ENCODE results near the gene DDB1.
A peak's percentile ranks its signal among the peaks of the same experiment; 100 is the strongest.
"Not testable (repeated sequence)": the region's sequence is repeated elsewhere in the genome, so short reads cannot be mapped to it uniquely, and the experiment has no call there.

DDB1 gene

DNA sequence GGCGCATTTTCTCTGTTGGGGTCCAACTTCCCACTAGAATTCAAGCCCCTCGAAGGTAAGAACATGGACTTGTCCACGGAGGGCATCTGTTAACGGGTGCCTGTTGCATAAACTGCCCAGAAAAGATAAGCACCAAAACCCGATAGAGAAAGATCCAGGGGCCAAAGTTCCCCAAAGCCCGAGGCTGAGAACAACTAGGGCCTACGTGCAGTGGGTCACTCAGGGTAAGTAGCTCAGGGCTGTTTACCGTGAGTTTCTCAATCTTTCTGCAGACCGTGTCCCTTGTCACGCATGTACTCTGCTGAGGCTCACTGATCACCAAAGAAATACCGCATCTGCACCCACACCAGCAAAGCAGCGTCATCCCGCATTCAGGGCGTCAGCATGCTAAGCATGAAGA is 67.5 kb downstream of the DDB1 start:
- no peak for DNase-seq

DNA sequence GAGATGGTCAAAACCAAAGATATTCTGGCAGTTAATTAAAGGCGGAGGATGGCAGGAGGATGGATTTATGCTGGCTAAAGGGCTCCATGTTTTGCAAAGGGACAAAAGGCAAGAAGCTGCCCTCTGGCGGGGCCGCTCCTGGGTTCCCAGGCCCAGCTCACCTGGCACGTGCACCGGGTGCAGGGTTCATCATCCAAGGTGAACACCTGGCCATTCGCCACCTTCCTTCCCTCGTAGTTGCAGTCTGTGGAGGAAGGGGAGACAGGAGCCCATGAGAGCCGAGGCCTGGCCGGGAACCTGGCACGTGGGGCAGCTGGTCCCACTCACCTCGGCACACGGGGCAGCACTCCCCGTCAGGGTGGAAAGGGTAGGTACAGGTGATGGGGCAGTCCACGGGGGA is 68.1 kb downstream of the DDB1 start:
- DNase-seq = no peak

DNA sequence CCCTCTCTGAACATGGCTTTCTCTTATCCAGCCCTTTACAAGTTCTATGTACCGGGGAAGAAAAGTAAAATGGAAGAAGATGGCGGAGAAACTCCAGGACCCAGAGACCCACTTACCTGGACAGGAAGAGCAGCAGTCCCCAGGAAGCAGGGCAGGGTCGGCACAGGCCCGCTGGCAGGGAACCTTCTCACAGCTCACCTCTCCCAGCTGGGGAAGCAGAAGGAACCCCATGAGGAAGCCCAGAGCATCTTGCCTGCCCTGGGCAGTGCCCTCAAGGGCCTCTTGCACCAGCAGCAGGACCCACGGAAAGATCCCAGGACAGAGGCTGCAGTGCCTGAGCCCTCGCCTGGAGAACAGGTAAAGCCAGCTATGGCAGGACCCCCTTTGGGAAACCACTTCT is 68.5 kb downstream of the DDB1 start:
- no peak for DNase-seq

DNA sequence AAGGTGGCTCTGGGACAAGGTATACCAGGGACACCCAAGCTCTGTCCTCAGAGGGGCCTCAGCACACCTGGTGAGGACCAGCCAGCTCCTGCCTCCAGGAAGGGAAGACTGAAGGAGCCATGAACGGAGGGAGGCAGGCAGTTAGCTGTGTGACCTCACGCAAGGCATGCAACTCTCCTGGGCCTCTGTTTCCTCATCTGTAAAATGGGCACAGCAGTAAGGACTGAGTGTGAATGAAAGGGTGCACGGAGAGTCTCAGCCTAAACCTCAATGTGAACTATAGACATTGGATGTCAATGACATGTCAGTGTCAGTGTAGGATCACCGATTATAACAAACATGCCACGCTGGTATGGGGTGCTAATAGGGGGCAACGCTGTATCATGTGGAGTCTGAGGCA is 73.5 kb downstream of the DDB1 start:
- no peak for DNase-seq

DNA sequence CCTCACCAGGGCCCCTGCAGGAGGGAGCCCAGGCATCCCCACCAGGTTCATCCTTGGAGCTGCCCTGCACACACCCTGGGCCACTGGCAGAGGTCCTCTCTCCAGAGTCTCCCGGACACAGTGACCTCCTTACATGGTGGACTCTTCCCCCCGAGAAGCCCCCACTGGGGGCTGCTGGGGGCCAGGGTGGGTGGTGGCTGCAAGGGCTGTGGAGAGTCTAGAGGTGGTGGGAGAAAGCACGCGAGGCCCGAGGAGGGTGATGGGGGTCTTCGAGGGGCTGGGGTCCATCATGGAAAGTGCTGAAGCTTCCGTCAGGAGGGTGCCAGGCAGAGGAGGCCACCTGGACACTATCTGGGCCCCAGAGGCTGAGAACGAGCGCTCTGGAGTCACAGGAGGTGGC is 74.4 kb downstream of the DDB1 start:
- DNase-seq = no peak

DNA sequence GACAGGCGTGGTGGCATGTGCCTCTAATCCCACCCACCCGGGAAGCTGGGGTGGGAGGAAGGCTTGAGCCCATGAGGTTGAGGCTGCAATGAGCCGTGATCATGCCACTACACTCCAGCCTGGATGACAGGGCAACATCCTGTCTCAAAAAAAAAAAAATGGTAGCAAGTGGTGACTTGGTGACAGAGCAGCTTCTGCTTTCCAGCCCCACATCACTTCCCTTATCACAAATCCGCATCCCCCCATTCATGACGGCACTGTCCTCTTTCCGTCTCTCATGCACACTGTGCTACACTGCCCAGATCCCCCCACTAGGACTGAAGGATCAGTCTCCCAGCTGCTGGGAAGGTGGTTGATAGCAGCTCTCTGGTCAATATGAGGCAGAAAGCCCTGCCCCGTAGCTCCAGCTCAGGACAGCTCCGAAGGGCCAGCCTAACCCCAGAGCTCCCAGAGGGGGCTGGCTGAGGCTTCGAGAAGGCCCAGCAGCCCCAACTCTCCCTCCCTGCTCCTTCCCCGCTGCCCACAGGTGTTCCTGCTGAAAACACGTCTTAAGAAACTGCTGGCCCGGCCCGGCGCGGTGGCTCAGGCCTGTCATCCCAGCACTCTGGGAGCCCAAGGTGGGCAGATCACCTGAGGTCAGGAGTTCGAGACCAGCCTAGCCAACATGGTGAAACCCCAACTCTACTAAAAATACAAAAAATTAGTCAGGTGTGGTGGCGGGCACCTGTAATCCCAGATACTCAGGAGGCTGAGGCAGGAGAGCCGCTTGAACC is 76.0 kb downstream of the DDB1 start:
- no peak for DNase-seq

DNA sequence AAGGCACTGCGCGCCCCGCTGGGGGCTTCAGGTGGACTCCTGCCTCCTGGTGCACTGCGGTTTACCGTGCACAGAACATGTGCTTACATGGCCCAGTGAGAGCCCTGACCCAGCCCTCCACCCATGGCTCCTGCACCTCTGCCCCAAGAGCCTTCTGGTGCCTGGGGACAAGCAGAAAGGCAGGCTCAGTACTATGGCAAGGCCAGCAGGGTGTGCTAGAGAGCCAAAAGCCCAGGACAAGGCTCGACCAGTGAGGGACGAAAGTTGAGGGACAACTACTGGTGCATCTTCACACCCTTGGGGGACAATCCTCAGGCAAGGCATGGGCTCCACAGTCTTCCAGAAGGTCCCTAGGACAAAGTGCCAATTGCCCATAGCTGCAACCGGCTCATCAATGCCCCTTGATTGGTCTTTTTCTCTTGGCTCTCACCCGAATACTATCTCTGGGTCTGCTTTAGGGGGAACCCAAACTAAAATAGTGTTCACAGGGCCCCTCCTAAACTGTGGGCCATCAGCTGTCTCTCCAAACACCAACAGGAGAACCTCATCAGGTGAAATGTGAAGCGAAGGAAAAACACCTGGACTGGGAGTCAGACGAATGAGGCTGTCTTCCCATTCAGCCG is 78.4 kb downstream of the DDB1 start:
- peak; percentile 41 to 47 for DNase-seq

DNA sequence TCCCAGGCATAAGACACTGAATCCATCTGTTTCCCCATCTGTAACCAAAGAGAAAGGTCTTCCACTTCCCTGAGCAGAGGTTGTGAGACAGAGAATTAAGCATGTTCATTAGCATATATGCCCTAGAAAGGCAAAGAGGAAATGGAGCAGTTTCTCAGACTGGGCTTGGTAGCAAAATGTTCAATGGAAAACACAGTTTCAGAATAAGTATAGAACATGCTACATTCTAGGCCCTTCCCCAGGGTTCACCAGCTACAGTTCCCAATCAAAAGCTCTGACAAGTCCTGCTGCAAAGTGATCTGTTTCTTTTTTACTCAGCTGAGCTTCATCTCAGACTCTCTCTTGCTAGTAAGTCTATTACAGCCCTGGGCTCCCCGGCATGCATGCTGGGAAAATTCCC is 80.6 kb downstream of the DDB1 start:
- DNase-seq = not testable (repeated sequence)

DNA sequence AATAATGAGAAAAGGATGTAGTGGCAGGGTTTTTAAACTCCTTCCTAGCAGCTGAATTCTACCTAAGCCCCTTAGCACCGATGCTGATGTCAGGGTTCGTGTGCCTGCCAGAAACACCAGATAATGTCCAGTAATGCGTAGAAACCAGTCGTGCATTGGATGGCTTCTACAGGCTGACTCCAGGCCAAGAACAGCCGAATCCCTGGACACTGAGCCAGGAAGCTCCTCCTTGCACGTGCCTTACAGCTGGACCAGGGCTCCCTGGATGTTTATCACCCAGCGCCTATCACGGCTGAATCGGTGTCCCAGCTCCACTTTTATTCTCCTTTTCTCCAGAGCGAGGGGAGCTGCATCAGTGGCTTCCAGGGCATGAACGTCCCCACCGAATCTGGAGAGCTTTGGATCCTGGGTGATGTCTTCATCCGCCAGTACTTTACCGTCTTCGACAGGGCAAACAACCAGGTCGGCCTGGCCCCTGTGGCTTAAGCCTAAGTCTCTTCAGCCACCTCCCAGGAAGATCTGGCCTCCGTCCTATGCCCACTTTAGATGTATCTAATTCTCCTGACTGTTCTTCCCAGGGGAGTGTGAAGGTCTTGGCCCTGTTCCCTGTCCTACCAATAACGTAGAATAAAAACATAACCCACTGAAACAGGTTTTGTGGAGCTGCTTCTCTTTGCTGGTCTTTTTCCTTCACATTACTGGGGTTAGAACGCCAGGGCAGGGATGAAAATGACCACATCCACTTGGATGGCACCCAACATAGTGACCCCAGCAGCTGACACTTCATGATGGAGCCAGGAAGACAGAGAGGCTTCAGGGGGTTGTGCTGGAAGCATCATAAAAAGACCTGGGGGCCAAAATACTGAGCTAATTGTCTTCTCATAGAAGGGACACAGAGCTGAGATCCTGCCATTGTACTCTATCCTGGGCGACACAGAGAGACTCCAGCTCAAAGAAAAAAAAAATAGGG is 81.8 kb downstream of the DDB1 start:
- not testable (repeated sequence) for DNase-seq
